GM21360 (cell line): ENCODE data around the gene SP2.

Experiments
- ATAC-seq: cut with Tn5 transposase; IDR thresholded peaks from one replicate; pipeline ENCODE4 v1.9.1; 2021; ENCODE audit warnings: mild to moderate bottlenecking, moderate library complexity; ENCODE audit not compliant: unreplicated experiment

SP2 gene

GRCh38 chr17:47888293-47888692, 7.7 kb upstream of the SP2 start:
- ATAC-seq = no peak

- no peak for ATAC-seq
Measured at GRCh38 chr17:47889734-47890529, 6.1 kb upstream of the SP2 start.

- no peak for ATAC-seq
Measured at GRCh38 chr17:47891545-47892088, 4.4 kb upstream of the SP2 start.

GRCh38 chr17:47894498-47895346, 1.3 kb upstream of the SP2 start:
- no peak for ATAC-seq

- ATAC-seq = no peak
Measured at GRCh38 chr17:47895347-47895855, 635 bp upstream of the SP2 start.

- no peak for ATAC-seq
Measured at GRCh38 chr17:47896672-47897490, 845 bp downstream of the SP2 start.

- ATAC-seq = no peak
Measured at GRCh38 chr17:47897561-47897960, 1.5 kb downstream of the SP2 start.

GRCh38 chr17:47898241-47898640, 2.2 kb downstream of the SP2 start:
- ATAC-seq = no peak

GRCh38 chr17:47899643-47900042, 3.6 kb downstream of the SP2 start:
- no peak for ATAC-seq

- no peak for ATAC-seq
Measured at GRCh38 chr17:47901423-47901822, 5.4 kb downstream of the SP2 start.

- no peak for ATAC-seq
Measured at GRCh38 chr17:47902039-47902744, 6.2 kb downstream of the SP2 start.

- no peak for ATAC-seq
Measured at GRCh38 chr17:47905221-47905733, 9.2 kb downstream of the SP2 start.

- ATAC-seq = no peak
Measured at GRCh38 chr17:47906443-47906842, 10.4 kb downstream of the SP2 start.

- no peak for ATAC-seq
Measured at GRCh38 chr17:47907932-47908562, 12.0 kb downstream of the SP2 start.

- no peak for ATAC-seq
Measured at GRCh38 chr17:47913050-47913449, 17.0 kb downstream of the SP2 start.

GRCh38 chr17:47914306-47914948, 18.4 kb downstream of the SP2 start:
- no peak for ATAC-seq

- no peak for ATAC-seq
Measured at GRCh38 chr17:47915776-47916398, 19.9 kb downstream of the SP2 start.

- no peak for ATAC-seq
Measured at GRCh38 chr17:47916489-47917208, 20.6 kb downstream of the SP2 start.
